Measurements from ENCODE around the gene CD207.

Gene CD207

DNA sequence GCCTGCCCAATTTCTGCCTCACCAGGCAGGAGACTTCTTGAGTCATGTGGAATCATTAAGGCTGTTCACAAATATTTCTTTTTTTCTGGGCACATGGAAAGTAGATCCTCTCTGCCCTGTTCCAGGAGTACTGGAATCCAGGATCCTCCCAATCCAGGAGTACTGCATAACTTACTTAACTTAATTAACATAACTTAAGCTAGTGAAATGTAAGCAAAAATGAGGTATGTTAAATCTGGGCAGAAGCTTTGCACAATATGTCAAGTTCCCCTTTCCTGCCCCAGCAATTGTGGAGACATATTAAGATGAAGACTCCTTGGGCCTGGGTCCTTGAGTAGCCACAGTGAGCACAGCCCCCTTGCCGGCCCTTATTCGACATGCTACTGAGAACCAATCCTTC, 3.2 kb downstream of the CD207 start:
- no peak overlapping the region for H3K27ac ChIP-seq (ENCODE audit: low read depth, low read length)
- no peak overlapping the region for H4K8ac ChIP-seq (ENCODE audit: low read depth, low read length)
- no peak for DNase-seq
- no peak overlapping the region for H3K9ac ChIP-seq (ENCODE audit: low read length)
- H3K4me1 ChIP-seq (ENCODE audit: control insufficient read depth, low read depth, low read length): no peaks in the 10 kb centered on the region
- H3K56ac ChIP-seq (ENCODE audit: low read length): no peak overlapping the region
- no peak overlapping the region for H2BK15ac ChIP-seq (replicated peaks; ENCODE audit: low read depth)
- H3K79me1 ChIP-seq (ENCODE audit: low read length): no peaks in the 10 kb centered on the region
- no peak overlapping the region for H2AK5ac ChIP-seq (ENCODE audit: low read length)
- H3K27me3 ChIP-seq (ENCODE audit: insufficient read depth, low read length, poor library complexity): no peaks in the 10 kb centered on the region
- no peak overlapping the region for H2BK120ac ChIP-seq (ENCODE audit: low read depth, low read length)
- H3K36me3 ChIP-seq (ENCODE audit: control insufficient read depth, insufficient read depth, low read length): no peaks in the 10 kb centered on the region
- no peak overlapping the region for H3K4me3 ChIP-seq (ENCODE audit: low read length)
- no peak overlapping the region for H3K18ac ChIP-seq (ENCODE audit: low read length)
- no peak overlapping the region for H3K4me2 ChIP-seq (ENCODE audit: low read length)
- no peak overlapping the region for H3K23ac ChIP-seq (ENCODE audit: low read length)
- H4K5ac ChIP-seq (ENCODE audit: low read length): no peak overlapping the region
- no peak overlapping the region for H2BK5ac ChIP-seq (ENCODE audit: low read length)
- WGBS (ENCODE audit: extremely low coverage, insufficient coverage, low lambda C conversion rate): no CpG with 5 or more reads among the region's 2 CpGs
- no peak overlapping the region for H3K4ac ChIP-seq (ENCODE audit: low read depth, low read length)
- no peaks in the 10 kb centered on the region for H3K79me2 ChIP-seq (ENCODE audit: control insufficient read depth, insufficient read depth, low read length)

DNA sequence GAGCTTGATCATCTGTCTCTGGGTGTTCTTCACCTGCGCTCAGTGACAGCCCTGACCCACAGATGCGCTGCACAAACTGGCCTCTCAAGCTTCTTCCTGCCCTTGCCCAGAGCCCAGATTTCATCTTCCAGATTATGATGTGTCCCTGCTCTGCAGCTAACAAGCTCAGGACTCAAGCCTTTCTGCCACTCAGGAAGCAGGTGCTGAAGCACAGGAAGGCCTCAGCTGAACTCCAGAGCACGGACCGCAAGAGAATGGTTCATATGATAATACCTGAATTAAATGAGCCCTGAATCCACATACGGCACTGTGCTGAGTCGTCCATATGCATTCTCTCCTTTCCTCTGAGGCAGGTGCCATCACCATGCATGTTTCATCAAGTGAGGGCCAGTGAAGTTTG, 3.8 kb downstream of the CD207 start:
- Histone ChIP-seq H3K4ac (ENCODE audit: low read depth, low read length) (no peak overlapping the region), H2AK5ac (ENCODE audit: low read length) (no peak overlapping the region), H3K9ac (ENCODE audit: low read length) (no peak overlapping the region), H3K79me1 (ENCODE audit: low read length) (no peaks in the 10 kb centered on the region), H4K5ac (ENCODE audit: low read length) (no peak overlapping the region), H3K4me3 (ENCODE audit: low read length) (no peak overlapping the region), H3K79me2 (ENCODE audit: control insufficient read depth, insufficient read depth, low read length) (no peaks in the 10 kb centered on the region), H3K36me3 (ENCODE audit: control insufficient read depth, insufficient read depth, low read length) (no peaks in the 10 kb centered on the region), H3K4me1 (ENCODE audit: control insufficient read depth, low read depth, low read length) (no peaks in the 10 kb centered on the region), H4K8ac (ENCODE audit: low read depth, low read length) (no peak overlapping the region), H2BK120ac (ENCODE audit: low read depth, low read length) (no peak overlapping the region), H3K27me3 (ENCODE audit: insufficient read depth, low read length, poor library complexity) (no peaks in the 10 kb centered on the region), H3K4me2 (ENCODE audit: low read length) (no peak overlapping the region), H3K23ac (ENCODE audit: low read length) (no peak overlapping the region), H2BK15ac (replicated peaks; ENCODE audit: low read depth) (no peak overlapping the region), H3K27ac (ENCODE audit: low read depth, low read length) (no peak overlapping the region), H3K18ac (ENCODE audit: low read length) (no peak overlapping the region), H3K56ac (ENCODE audit: low read length) (no peak overlapping the region), H2BK5ac (ENCODE audit: low read length) (no peak overlapping the region)
- DNase-seq: no peak
- no CpG with 5 or more reads among the region's 6 CpGs for WGBS (ENCODE audit: extremely low coverage, insufficient coverage, low lambda C conversion rate)

DNA sequence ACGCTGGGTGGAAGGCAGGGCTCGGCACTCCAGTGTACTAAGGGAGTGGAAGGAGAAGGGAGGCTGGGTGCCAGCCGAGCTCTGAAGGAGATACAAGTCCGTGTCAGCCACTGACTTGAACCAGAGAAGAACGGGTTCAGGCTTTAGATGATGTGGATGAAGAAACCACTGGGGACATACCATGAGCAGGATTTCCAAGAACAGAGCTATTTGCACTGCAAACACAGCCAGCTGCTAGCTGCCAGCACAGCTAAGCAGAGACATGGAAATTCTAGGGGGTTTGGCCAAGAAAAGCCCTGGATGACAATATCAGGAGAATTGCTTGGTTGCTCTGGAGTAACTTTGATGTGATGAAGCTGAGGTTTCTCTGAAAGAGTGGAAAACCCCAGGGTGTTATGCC, 5.2 kb downstream of the CD207 start:
- H3K79me2 ChIP-seq (ENCODE audit: control insufficient read depth, insufficient read depth, low read length): no peaks in the 10 kb centered on the region
- H2BK120ac ChIP-seq (ENCODE audit: low read depth, low read length): no peak overlapping the region
- no peak overlapping the region for H2AK5ac ChIP-seq (ENCODE audit: low read length)
- no peak overlapping the region for H2BK5ac ChIP-seq (ENCODE audit: low read length)
- no peaks in the 10 kb centered on the region for H3K4me1 ChIP-seq (ENCODE audit: control insufficient read depth, low read depth, low read length)
- no peak for DNase-seq
- no peak overlapping the region for H2BK15ac ChIP-seq (replicated peaks; ENCODE audit: low read depth)
- no peak overlapping the region for H3K9ac ChIP-seq (ENCODE audit: low read length)
- no peak overlapping the region for H3K18ac ChIP-seq (ENCODE audit: low read length)
- H3K4me2 ChIP-seq (ENCODE audit: low read length): no peak overlapping the region
- H3K4ac ChIP-seq (ENCODE audit: low read depth, low read length): no peak overlapping the region
- H3K4me3 ChIP-seq (ENCODE audit: low read length): no peak overlapping the region
- H3K56ac ChIP-seq (ENCODE audit: low read length): no peak overlapping the region
- WGBS (ENCODE audit: extremely low coverage, insufficient coverage, low lambda C conversion rate): no CpG with 5 or more reads among the region's 5 CpGs
- no peaks in the 10 kb centered on the region for H3K36me3 ChIP-seq (ENCODE audit: control insufficient read depth, insufficient read depth, low read length)
- no peaks in the 10 kb centered on the region for H3K27me3 ChIP-seq (ENCODE audit: insufficient read depth, low read length, poor library complexity)
- H3K79me1 ChIP-seq (ENCODE audit: low read length): no peaks in the 10 kb centered on the region
- no peak overlapping the region for H4K8ac ChIP-seq (ENCODE audit: low read depth, low read length)
- no peak overlapping the region for H4K5ac ChIP-seq (ENCODE audit: low read length)
- no peak overlapping the region for H3K23ac ChIP-seq (ENCODE audit: low read length)
- H3K27ac ChIP-seq (ENCODE audit: low read depth, low read length): no peak overlapping the region

DNA sequence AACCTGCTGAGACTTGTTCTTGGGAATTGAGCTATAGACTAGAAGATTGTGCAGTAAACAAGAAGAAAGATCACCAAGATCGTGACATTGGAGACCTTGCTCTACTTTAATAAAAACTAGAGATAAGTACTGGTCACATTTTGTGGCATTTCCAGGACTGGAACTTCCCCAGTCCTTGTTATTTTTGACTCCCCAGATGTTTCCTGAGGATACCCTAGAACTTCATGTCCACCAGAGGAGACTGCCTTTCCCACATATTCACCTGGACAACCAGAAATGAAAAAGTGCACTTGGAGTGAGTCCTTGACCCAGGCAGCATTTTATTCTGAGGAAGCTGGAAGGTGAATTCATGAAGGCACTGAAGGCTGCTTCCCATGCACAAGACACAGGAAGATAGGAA, 5.7 kb downstream of the CD207 start:
- no peak for DNase-seq
- H3K9ac ChIP-seq (ENCODE audit: low read length): no peak overlapping the region

DNA sequence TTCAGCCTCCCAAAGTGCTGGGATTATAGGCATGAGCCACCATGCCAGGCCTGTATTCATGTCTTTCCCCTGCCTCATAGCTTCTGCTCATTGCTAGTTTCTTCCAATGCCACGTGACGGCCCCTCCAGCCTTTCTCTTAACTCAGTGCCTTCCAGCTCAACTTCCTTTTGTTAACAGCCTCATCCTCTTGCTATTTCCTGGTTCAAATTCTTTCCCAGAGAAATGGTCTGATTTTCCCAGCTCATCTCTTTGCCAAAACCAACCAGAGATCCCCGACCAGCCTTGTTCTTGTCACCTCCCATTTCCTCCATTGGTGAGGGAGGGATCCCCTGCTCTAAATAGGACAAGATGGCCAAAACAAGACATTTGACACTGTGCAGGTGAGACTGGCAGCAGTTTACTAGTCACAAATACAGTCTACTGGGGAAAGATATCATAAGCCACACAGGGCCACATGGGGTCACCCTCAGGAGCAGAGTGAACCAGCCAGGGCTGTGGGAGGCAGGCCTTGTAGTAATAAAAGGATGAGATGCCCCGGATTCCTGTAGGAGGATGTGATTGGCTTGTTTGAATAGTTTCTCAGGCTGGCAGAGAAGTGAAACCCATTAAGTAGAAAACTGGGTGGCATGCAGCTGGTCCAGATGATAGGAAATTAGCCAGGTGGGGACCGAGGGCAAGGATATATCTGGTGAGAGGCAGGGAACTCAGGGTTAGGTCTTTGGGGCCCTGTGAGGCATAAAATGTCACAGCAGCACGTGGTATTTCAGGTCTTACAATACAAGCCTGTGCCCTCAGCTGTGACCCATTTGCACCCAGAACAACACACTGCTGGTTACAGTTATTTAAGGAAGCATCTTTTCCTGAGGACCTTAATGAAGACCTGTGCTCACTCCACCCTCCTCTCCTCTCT, 6.4 kb downstream of the CD207 start:
- no peak overlapping the region for H3K4ac ChIP-seq (ENCODE audit: low read depth, low read length)
- no peaks in the 10 kb centered on the region for H3K27me3 ChIP-seq (ENCODE audit: insufficient read depth, low read length, poor library complexity)
- no peak overlapping the region for H3K27ac ChIP-seq (ENCODE audit: low read depth, low read length)
- H2BK120ac ChIP-seq (ENCODE audit: low read depth, low read length): no peak overlapping the region
- H2BK5ac ChIP-seq (ENCODE audit: low read length): no peak overlapping the region
- H3K23ac ChIP-seq (ENCODE audit: low read length): no peak overlapping the region
- H3K79me1 ChIP-seq (ENCODE audit: low read length): no peaks in the 10 kb centered on the region
- H3K4me3 ChIP-seq (ENCODE audit: low read length): no peak overlapping the region
- H3K18ac ChIP-seq (ENCODE audit: low read length): no peak overlapping the region
- no peak overlapping the region for H4K5ac ChIP-seq (ENCODE audit: low read length)
- no peak overlapping the region for H2BK15ac ChIP-seq (replicated peaks; ENCODE audit: low read depth)
- H3K9ac ChIP-seq (ENCODE audit: low read length): no peak overlapping the region
- H3K4me2 ChIP-seq (ENCODE audit: low read length): no peak overlapping the region
- H3K79me2 ChIP-seq (ENCODE audit: control insufficient read depth, insufficient read depth, low read length): no peaks in the 10 kb centered on the region
- WGBS (ENCODE audit: extremely low coverage, insufficient coverage, low lambda C conversion rate): no CpG with 5 or more reads among the region's 6 CpGs
- H3K56ac ChIP-seq (ENCODE audit: low read length): no peak overlapping the region
- DNase-seq: no peak
- no peaks in the 10 kb centered on the region for H3K4me1 ChIP-seq (ENCODE audit: control insufficient read depth, low read depth, low read length)
- no peaks in the 10 kb centered on the region for H3K36me3 ChIP-seq (ENCODE audit: control insufficient read depth, insufficient read depth, low read length)
- no peak overlapping the region for H4K8ac ChIP-seq (ENCODE audit: low read depth, low read length)
- H2AK5ac ChIP-seq (ENCODE audit: low read length): no peak overlapping the region

More for the DNA sequence above, 5.7 kb downstream of the CD207 start:
- no CpG with 5 or more reads among the region's 1 CpG for WGBS (ENCODE audit: extremely low coverage, insufficient coverage, low lambda C conversion rate)
- Histone ChIP-seq H2BK15ac (replicated peaks; ENCODE audit: low read depth) (no peak overlapping the region), H4K8ac (ENCODE audit: low read depth, low read length) (no peak overlapping the region), H3K18ac (ENCODE audit: low read length) (no peak overlapping the region), H3K23ac (ENCODE audit: low read length) (no peak overlapping the region), H3K27ac (ENCODE audit: low read depth, low read length) (no peak overlapping the region), H3K36me3 (ENCODE audit: control insufficient read depth, insufficient read depth, low read length) (no peaks in the 10 kb centered on the region), H4K5ac (ENCODE audit: low read length) (no peak overlapping the region), H2BK5ac (ENCODE audit: low read length) (no peak overlapping the region), H3K4ac (ENCODE audit: low read depth, low read length) (no peak overlapping the region), H3K4me2 (ENCODE audit: low read length) (no peak overlapping the region), H2AK5ac (ENCODE audit: low read length) (no peak overlapping the region), H3K79me1 (ENCODE audit: low read length) (no peaks in the 10 kb centered on the region), H3K27me3 (ENCODE audit: insufficient read depth, low read length, poor library complexity) (no peaks in the 10 kb centered on the region), H3K4me1 (ENCODE audit: control insufficient read depth, low read depth, low read length) (no peaks in the 10 kb centered on the region), H2BK120ac (ENCODE audit: low read depth, low read length) (no peak overlapping the region), H3K79me2 (ENCODE audit: control insufficient read depth, insufficient read depth, low read length) (no peaks in the 10 kb centered on the region), H3K56ac (ENCODE audit: low read length) (no peak overlapping the region), H3K4me3 (ENCODE audit: low read length) (no peak overlapping the region)

DNA sequence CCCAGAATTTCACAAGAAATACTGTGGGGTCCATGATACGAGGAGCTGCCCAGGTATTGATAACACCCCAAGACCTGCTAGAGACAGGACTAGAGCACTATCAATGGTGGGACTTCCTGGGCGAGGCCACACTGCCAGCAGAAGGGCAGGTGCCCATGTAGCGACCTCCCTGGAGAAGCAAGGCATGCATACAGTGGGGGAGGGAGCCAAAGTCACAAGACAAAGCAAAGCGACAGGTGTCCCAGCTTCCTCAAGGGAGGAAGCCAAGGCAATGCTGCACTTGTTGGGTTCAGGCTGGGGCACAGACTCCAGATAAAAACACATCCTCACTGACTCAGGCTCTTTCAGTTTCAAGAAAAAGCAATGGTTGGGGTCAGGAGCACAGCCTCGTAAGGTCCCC, 7.5 kb downstream of the CD207 start:
- Histone ChIP-seq H4K5ac (ENCODE audit: low read length) (no peak overlapping the region), H3K4me3 (ENCODE audit: low read length) (no peak overlapping the region), H2BK120ac (ENCODE audit: low read depth, low read length) (no peak overlapping the region), H3K27me3 (ENCODE audit: insufficient read depth, low read length, poor library complexity) (no peaks in the 10 kb centered on the region), H2BK15ac (replicated peaks; ENCODE audit: low read depth) (no peak overlapping the region), H3K23ac (ENCODE audit: low read length) (no peak overlapping the region), H3K79me2 (ENCODE audit: control insufficient read depth, insufficient read depth, low read length) (no peaks in the 10 kb centered on the region), H3K27ac (ENCODE audit: low read depth, low read length) (no peak overlapping the region), H3K36me3 (ENCODE audit: control insufficient read depth, insufficient read depth, low read length) (no peaks in the 10 kb centered on the region), H4K8ac (ENCODE audit: low read depth, low read length) (no peak overlapping the region), H3K4me2 (ENCODE audit: low read length) (no peak overlapping the region), H3K4me1 (ENCODE audit: control insufficient read depth, low read depth, low read length) (no peaks in the 10 kb centered on the region), H3K18ac (ENCODE audit: low read length) (no peak overlapping the region), H3K9ac (ENCODE audit: low read length) (no peak overlapping the region), H3K56ac (ENCODE audit: low read length) (no peak overlapping the region), H3K79me1 (ENCODE audit: low read length) (no peaks in the 10 kb centered on the region), H2AK5ac (ENCODE audit: low read length) (no peak overlapping the region), H3K4ac (ENCODE audit: low read depth, low read length) (no peak overlapping the region), H2BK5ac (ENCODE audit: low read length) (no peak overlapping the region)
- no CpG with 5 or more reads among the region's 5 CpGs for WGBS (ENCODE audit: extremely low coverage, insufficient coverage, low lambda C conversion rate)
- no peak for DNase-seq
